HepG2 (cell line): ENCODE results near the gene TRA2B. TPM values are rescaled to one million over a fixed set of nuclear protein-coding genes. Genes with fewer than 3 reads are reported as not detected.

Experiments used
- ATF1 ChIP-seq: IDR thresholded peaks from 2 replicates; pipeline ENCODE4 v1.6.1; 2016; ENCODE audit warnings: mild to moderate bottlenecking, control low read depth
- ATM ChIP-seq: fragments of 450-650 bp; IDR thresholded peaks from 2 replicates; pipeline ENCODE4 v1.7.1; 2017; ENCODE audit warnings: mild to moderate bottlenecking, borderline replicate concordance
- EEA1 ChIP-seq: sonication (generic); formaldehyde crosslinking; IDR thresholded peaks from 2 replicates; pipeline ENCODE4 v1.5.1; 2020; ENCODE audit warnings: mild to moderate bottlenecking, missing genetic modification reagents, borderline replicate concordance
- HOXA5 ChIP-seq: sonication (generic); formaldehyde crosslinking; IDR thresholded peaks from 2 replicates; pipeline ENCODE4 v1.4.0; 2020; ENCODE audit warnings: missing genetic modification reagents
- MBD4 ChIP-seq: IDR thresholded peaks from 2 replicates; pipeline ENCODE4 v1.6.1; 2012; ENCODE audit warnings: low read length, inconsistent platforms, borderline replicate concordance
- MED8 ChIP-seq: sonication (generic); formaldehyde crosslinking; IDR thresholded peaks from 2 replicates; pipeline ENCODE4 v1.8.1; 2023; ENCODE audit warnings: mild to moderate bottlenecking, missing genetic modification reagents; ENCODE audit not compliant: insufficient replicate concordance
- PCBP1 ChIP-seq: fragments of 200-400 bp; formaldehyde crosslinking; IDR thresholded peaks from 2 replicates; pipeline ENCODE4 v1.6.1; 2017; ENCODE audit warnings: mild to moderate bottlenecking, low read depth, low read length, borderline replicate concordance
- POLR2AphosphoS2 ChIP-seq: IDR thresholded peaks from 2 replicates; pipeline ENCODE4 v1.6.1; 2011; ENCODE audit warnings: low read depth, low read length, improper control_type of control experiment
- RBFOX2 ChIP-seq: fragments of 200-400 bp; formaldehyde crosslinking; IDR thresholded peaks from 2 replicates; pipeline ENCODE4 v1.6.1; 2017; ENCODE audit warnings: low read depth, mild to moderate bottlenecking, low read length
- RCOR2 ChIP-seq: IDR thresholded peaks from 2 replicates; pipeline ENCODE4 v1.6.1; 2016; ENCODE audit warnings: missing biosample characterization, missing genetic modification reagents
- SATB2 ChIP-seq: sonication (generic); formaldehyde crosslinking; IDR thresholded peaks from 2 replicates; pipeline ENCODE4 v1.5.0; 2020; ENCODE audit warnings: missing genetic modification reagents
- STAG1 ChIP-seq: sonication (generic); formaldehyde crosslinking; IDR thresholded peaks from 2 replicates; pipeline ENCODE4 v1.4.0; 2020; ENCODE audit warnings: missing genetic modification reagents
- TMF1 ChIP-seq: sonication (generic); formaldehyde crosslinking; IDR thresholded peaks from 2 replicates; pipeline ENCODE4 v1.8.1; 2022; ENCODE audit warnings: low read depth, missing genetic modification reagents
- U2AF2 ChIP-seq: fragments of 200-400 bp; formaldehyde crosslinking; IDR thresholded peaks from 2 replicates; pipeline ENCODE4 v1.6.1; 2017; ENCODE audit warnings: low read depth, mild to moderate bottlenecking, low read length
- ZFX ChIP-seq: sonication (generic); formaldehyde crosslinking; IDR thresholded peaks from 2 replicates; pipeline ENCODE4 v1.4.0; 2020; ENCODE audit warnings: mild to moderate bottlenecking, low read depth, missing genetic modification reagents, moderate library complexity
- ZMYM3 ChIP-seq: sonication (generic); formaldehyde crosslinking; IDR thresholded peaks from 2 replicates; pipeline ENCODE4 v1.5.1; 2020; ENCODE audit warnings: mild to moderate bottlenecking, missing genetic modification reagents
- polyA plus RNA-seq, 8 experiments: library from polyadenylated mRNA; depleted of rRNA in 3 of 8; stranded (reverse) in 7 of 8; unstranded in 1 of 8; fragments of >200 nt; fragmentation: Illumina TruSeq in 4 of 8; extraction: Trizol in 4 of 8; gene quantifications; 2 replicates each; pipeline versions ENCODE4 v1.2.1 to v1.2.3, GENCODE V29; 2011 to 2016; ENCODE audit warnings: low read depth in 4 of 8, missing spikeins in 1 of 8, mixed read lengths in 1 of 8; ENCODE audit not compliant: insufficient read depth in 1 of 8
- total RNA-seq, 5 experiments: library from RNA; depleted of rRNA; stranded (reverse); fragments of >200 nt; fragmentation: Illumina TruSeq; extraction: Trizol; gene quantifications; 2 replicates each; pipeline ENCODE4 v1.2.3, GENCODE V29; 2016; ENCODE audit warnings: low read depth in 1 of 5
- TF ChIP-seq, protein P1 (sequence below): sonication (generic); formaldehyde crosslinking; IDR thresholded peaks from 2 replicates; pipeline ENCODE4 v1.5.1; 2020; ENCODE audit warnings: missing genetic modification reagents, mild to moderate bottlenecking, borderline replicate concordance
- TF ChIP-seq, protein P2 (sequence below): sonication (generic); formaldehyde crosslinking; IDR thresholded peaks from 2 replicates; pipeline ENCODE4 v1.8.0; 2022; ENCODE audit warnings: mild to moderate bottlenecking, missing genetic modification reagents, moderate library complexity
- TF ChIP-seq, protein P3 (sequence below): sonication (generic); formaldehyde crosslinking; conservative IDR thresholded peaks from 2 replicates; pipeline ENCODE4 v1.4.0; 2020; ENCODE audit warnings: mild to moderate bottlenecking, missing genetic modification reagents, moderate library complexity
- TF ChIP-seq, protein P4 (sequence below): sonication (generic); formaldehyde crosslinking; IDR thresholded peaks from 2 replicates; pipeline ENCODE4 v1.5.1; 2020; ENCODE audit warnings: missing genetic modification reagents, mild to moderate bottlenecking, borderline replicate concordance
- TF ChIP-seq, protein P5 (sequence below): sonication (generic); formaldehyde crosslinking; IDR thresholded peaks from 2 replicates; pipeline ENCODE4 v1.4.0; 2020; ENCODE audit warnings: mild to moderate bottlenecking, missing genetic modification reagents

Gene TRA2B
- total and polyA plus RNA-seq, 2 of the 13 experiments (the other 11 are each of a cell fraction or from before 2014, with no cell fraction given): 105 to 241 TPM

DNA sequence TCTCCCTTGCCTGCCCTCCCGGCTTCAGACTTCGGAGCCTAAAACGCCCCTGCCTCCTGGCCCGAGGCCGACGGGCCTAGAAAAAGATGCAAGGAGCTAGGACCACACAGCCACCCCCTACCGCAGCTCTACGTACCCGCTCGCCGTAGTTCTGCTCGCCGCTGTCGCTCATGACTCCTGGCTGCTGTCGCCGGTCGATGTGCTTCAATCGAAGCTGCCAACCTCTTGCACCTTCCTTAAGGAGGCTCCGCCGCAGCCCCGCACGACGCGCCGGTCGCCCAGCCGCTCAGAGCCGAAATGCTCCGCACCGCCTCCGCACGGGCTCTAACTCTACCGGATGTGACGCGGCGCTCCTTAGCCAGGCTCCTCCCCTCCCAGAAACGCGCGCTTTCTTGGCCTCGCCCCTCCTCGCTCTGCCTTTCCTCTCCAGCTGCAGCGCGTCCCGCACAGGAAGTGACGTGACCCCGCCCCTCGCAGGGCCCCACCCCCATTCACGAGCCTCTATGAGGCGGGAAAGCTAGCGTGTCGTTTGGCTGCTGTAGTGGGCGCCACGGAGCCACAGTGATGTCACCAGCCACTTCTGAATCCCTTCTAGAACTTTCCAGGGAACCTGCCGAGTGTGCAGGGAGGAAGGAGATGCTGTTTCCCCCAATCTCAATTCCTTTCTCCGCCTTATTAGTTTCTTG, at the start of gene TRA2B (continued):
- TF ChIP-seq, protein P1, sequence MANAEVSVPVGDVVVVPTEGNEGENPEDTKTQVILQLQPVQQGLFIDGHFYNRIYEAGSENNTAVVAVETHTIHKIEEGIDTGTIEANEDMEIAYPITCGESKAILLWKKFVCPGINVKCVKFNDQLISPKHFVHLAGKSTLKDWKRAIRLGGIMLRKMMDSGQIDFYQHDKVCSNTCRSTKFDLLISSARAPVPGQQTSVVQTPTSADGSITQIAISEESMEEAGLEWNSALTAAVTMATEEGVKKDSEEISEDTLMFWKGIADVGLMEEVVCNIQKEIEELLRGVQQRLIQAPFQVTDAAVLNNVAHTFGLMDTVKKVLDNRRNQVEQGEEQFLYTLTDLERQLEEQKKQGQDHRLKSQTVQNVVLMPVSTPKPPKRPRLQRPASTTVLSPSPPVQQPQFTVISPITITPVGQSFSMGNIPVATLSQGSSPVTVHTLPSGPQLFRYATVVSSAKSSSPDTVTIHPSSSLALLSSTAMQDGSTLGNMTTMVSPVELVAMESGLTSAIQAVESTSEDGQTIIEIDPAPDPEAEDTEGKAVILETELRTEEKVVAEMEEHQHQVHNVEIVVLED (CRISPR knock-in tag): peak; percentile 82
- TF ChIP-seq ATF1 (CRISPR knock-in tag) (peak; percentile 92), ZFX (CRISPR knock-in tag) (peak; percentile 67), TMF1 (CRISPR knock-in tag) (peak; percentile 93), EEA1 (CRISPR knock-in tag) (peak; percentile 88; the same call in 1 of the 2 replicates), HOXA5 (peak; percentile 65), POLR2AphosphoS2 (peak; percentile 94), U2AF2 (no peak), PCBP1 (0 out of 2 replicates have a peak, but pooled peaks have one; percentile 45), MED8 (peak; percentile 62), MBD4 (no peak), ATM (no peak), ZMYM3 (CRISPR knock-in tag) (0 out of 2 replicates have a peak, but pooled peaks have one; percentile 33), SATB2 (CRISPR knock-in tag) (peak; percentile 84; the same call in 1 of the 2 replicates), STAG1 (CRISPR knock-in tag) (peak; percentile 14; the same call in 1 of the 2 replicates), RCOR2 (CRISPR knock-in tag) (peak; percentile 37; the same call in 1 of the 2 replicates), RBFOX2 (peak; percentile 100)
- TF ChIP-seq, protein P2, sequence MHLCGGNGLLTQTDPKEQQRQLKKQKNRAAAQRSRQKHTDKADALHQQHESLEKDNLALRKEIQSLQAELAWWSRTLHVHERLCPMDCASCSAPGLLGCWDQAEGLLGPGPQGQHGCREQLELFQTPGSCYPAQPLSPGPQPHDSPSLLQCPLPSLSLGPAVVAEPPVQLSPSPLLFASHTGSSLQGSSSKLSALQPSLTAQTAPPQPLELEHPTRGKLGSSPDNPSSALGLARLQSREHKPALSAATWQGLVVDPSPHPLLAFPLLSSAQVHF (CRISPR knock-in tag): peak; percentile 80
- TF ChIP-seq, protein P3, sequence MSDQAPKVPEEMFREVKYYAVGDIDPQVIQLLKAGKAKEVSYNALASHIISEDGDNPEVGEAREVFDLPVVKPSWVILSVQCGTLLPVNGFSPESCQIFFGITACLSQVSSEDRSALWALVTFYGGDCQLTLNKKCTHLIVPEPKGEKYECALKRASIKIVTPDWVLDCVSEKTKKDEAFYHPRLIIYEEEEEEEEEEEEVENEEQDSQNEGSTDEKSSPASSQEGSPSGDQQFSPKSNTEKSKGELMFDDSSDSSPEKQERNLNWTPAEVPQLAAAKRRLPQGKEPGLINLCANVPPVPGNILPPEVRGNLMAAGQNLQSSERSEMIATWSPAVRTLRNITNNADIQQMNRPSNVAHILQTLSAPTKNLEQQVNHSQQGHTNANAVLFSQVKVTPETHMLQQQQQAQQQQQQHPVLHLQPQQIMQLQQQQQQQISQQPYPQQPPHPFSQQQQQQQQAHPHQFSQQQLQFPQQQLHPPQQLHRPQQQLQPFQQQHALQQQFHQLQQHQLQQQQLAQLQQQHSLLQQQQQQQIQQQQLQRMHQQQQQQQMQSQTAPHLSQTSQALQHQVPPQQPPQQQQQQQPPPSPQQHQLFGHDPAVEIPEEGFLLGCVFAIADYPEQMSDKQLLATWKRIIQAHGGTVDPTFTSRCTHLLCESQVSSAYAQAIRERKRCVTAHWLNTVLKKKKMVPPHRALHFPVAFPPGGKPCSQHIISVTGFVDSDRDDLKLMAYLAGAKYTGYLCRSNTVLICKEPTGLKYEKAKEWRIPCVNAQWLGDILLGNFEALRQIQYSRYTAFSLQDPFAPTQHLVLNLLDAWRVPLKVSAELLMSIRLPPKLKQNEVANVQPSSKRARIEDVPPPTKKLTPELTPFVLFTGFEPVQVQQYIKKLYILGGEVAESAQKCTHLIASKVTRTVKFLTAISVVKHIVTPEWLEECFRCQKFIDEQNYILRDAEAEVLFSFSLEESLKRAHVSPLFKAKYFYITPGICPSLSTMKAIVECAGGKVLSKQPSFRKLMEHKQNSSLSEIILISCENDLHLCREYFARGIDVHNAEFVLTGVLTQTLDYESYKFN (CRISPR knock-in tag): no peak; the same call in 1 of the 2 replicates
- TF ChIP-seq, protein P4, sequence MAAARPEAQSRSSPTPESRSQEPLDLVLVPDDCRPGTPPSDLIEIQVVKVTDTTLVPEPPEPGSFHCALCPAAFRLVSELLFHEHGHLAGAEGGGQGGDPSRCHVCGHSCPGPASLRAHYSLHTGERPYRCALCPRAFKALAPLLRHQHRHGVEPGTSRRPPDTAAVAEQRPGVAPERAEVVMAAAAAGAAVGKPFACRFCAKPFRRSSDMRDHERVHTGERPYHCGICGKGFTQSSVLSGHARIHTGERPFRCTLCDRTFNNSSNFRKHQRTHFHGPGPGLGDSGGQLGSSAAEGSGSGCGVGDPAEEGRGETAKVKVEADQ (CRISPR knock-in tag): peak; percentile 94
- TF ChIP-seq, protein P5, sequence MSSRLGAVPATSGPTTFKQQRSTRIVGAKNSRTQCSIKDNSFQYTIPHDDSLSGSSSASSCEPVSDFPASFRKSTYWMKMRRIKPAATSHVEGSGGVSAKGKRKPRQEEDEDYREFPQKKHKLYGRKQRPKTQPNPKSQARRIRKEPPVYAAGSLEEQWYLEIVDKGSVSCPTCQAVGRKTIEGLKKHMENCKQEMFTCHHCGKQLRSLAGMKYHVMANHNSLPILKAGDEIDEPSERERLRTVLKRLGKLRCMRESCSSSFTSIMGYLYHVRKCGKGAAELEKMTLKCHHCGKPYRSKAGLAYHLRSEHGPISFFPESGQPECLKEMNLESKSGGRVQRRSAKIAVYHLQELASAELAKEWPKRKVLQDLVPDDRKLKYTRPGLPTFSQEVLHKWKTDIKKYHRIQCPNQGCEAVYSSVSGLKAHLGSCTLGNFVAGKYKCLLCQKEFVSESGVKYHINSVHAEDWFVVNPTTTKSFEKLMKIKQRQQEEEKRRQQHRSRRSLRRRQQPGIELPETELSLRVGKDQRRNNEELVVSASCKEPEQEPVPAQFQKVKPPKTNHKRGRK (CRISPR knock-in tag): 0 out of 2 replicates have a peak, but pooled peaks have one; percentile 21
